ENCODE measurements around the gene GPBAR1.
"Not testable (repeated sequence)": the region's sequence is repeated elsewhere in the genome, so short reads cannot be mapped to it uniquely, and the experiment has no call there.

Gene GPBAR1

DNA sequence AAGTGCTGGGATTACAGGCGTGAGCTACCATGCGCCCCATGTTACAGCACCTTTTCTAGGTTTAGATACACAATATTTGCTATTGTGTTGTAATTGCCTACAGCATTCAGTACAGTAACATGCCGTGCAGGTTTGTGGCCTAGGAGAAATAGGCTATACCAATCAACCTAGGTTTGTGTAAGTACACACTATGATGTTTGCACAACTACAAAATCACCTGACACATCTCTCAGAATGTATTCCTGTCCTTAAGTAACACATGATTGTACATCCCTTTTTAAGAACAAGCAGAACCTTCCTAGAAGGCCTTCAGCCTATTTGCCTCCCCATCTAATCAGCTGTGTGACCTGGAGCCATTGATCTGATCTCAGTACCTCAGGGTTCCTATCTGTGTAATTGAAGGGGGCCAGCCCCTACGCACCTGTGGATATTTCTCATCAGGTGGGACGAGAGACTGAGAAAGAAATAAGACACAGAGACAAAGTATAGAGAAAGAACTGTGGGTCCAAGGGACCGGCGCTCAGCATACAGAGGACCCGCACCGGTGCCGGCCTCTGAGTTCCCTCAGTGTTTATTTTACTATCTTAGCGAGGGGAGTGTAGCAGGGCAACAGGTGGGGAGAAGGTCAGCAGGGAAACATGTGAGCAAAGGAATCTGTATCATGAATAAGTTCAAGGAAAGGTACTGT lies 50.2 kb downstream of the GPBAR1 start:
- no peak for DNase-seq (ENCODE audit: low read depth)

DNA sequence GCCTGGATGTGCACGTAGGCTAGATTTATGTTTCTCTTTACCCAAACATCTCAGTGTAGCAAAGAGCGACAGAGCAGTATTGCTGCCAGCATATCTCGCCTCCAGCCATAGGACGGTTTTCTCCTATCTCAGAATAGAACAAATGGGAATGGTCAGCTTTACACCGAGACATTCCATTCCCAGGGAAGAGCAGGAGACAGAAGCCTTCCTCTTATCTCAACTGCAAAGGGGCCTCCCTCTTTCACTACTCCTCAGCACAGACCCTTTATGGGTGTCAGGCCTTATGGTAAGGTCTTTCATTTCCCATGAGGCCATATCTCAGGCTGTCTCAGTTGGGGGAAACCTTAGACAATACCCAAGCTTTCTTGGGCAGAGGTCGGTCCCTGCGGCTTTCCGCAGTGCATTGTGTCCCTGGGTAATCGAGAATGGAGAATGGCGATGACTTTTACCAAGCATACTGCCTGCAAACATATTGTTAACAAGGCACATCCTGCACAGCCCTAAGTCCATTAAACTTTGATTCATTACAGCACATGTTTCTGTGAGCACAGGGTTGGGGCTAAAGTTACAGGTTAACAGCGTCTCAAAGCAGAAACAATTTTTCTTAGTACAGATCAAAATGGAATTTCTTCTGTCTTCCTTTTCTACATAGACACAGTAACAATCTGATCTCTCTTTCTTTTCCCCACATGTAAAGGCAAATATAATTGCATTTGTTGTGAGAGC lies 50.9 kb downstream of the GPBAR1 start:
- not testable (repeated sequence) for DNase-seq (ENCODE audit: low read depth)

DNA sequence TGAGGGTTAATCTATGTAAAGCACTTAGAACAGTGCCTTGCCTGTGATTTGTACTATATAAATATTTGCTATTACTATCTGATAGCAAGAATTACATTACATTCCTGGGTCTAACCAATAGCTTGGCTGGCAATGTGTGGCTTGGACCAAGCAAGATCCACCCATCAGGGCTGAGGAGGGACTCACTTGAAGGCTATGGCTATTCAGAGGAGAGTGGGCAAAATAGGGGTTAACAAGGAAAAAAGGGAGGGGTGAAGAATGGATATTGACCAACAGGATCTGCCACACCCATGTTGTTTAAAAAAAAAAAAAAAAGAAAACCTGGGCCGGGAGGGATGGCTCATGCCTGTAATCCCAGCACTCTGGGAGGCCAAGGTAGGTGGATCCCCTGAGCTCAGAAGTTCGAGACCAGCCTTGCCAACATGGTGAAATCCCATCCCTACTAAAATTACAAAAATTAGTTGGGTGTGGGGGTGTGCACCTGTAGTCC lies 51.5 kb downstream of the GPBAR1 start:
- no peak for DNase-seq (ENCODE audit: low read depth)

DNA sequence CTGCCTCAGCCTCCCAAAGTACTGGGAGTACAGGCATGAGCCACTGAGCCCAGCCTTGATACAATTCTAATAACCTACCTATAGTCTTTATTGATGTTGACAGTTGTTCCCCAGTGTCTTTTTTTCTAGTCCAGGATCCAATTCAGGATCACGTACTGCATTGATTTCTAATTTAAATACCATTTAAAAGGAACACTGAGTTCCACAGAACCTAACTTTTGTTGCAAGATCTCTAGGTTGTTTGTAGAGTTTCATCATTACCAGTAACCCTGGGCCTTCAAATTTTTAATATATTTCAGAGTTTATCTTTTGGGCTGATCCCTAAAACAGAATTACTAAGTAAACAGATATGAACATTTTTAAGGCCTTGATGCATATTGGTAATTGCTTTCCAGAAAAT lies 52.5 kb downstream of the GPBAR1 start:
- DNase-seq (ENCODE audit: low read depth): no peak
